ENCODE data around the gene DOK4. TPM values are rescaled to one million over a fixed set of nuclear protein-coding genes. Genes with fewer than 3 reads are reported as not detected.

Gene DOK4
- total RNA-seq, 1 experiment from 2014 or later: 4.9 TPM

- H2AFZ ChIP-seq (ENCODE audit: low read length): no peak overlapping the region
- intact Hi-C loops (cut with micrococcal nuclease): no loop called here
- TF ChIP-seq EZH2 (IDR thresholded peaks at IDR 0.05; ENCODE audit: low read length, unreplicated experiment): no peak
- TF ChIP-seq, protein P1, sequence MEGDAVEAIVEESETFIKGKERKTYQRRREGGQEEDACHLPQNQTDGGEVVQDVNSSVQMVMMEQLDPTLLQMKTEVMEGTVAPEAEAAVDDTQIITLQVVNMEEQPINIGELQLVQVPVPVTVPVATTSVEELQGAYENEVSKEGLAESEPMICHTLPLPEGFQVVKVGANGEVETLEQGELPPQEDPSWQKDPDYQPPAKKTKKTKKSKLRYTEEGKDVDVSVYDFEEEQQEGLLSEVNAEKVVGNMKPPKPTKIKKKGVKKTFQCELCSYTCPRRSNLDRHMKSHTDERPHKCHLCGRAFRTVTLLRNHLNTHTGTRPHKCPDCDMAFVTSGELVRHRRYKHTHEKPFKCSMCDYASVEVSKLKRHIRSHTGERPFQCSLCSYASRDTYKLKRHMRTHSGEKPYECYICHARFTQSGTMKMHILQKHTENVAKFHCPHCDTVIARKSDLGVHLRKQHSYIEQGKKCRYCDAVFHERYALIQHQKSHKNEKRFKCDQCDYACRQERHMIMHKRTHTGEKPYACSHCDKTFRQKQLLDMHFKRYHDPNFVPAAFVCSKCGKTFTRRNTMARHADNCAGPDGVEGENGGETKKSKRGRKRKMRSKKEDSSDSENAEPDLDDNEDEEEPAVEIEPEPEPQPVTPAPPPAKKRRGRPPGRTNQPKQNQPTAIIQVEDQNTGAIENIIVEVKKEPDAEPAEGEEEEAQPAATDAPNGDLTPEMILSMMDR (conservative IDR thresholded peaks at IDR 0.05; ENCODE audit: low read depth, low read length): no peak
- H3K4me3 ChIP-seq (ENCODE audit: low read length): no peak overlapping the region
- no TSS peak for BruUV-seq (replicated peaks)
- no peaks in the 10 kb centered on the region for H3K79me2 ChIP-seq (ENCODE audit: low read length)
- no peak overlapping the region for H3K9ac ChIP-seq (ENCODE audit: low read length)
- H3F3A ChIP-seq (ENCODE audit: low read length, unreplicated experiment): no peaks in the 10 kb centered on the region
- ATAC-seq: no peak
- CTCF ChIA-PET: no interaction called here
- DNase-seq: no peak
- H3K36me3 ChIP-seq (ENCODE audit: low read depth, low read length): peaks cover 12% of the 10 kb centered on the region; the same call in 1 of the 2 replicates
- H3K27me3 ChIP-seq (ENCODE audit: low read length): no peaks in the 10 kb centered on the region
- POLR2A ChIA-PET (ENCODE audit: unreplicated experiment): no interaction called here
- no peaks in the 10 kb centered on the region for H3K9me2 ChIP-seq (replicated peaks; ENCODE audit: low read length)
- no peaks in the 10 kb centered on the region for H4K20me1 ChIP-seq (ENCODE audit: low read length)
- no peaks in the 10 kb centered on the region for H3K4me1 ChIP-seq (ENCODE audit: insufficient read depth, low read length)
- H3K4me2 ChIP-seq (ENCODE audit: low read length): no peak overlapping the region
- no peaks in the 10 kb centered on the region for H3K9me3 ChIP-seq (ENCODE audit: low read length)
- no peak overlapping the region for H3K27ac ChIP-seq (ENCODE audit: low read length)
Measured at GRCh38 chr16:57474671-57475661, 11.3 kb downstream of the DOK4 start.

- H2AFZ ChIP-seq (ENCODE audit: low read length): no peak overlapping the region
- TF ChIP-seq, protein P1 (conservative IDR thresholded peaks at IDR 0.05; ENCODE audit: low read depth, low read length): no peak
- TF ChIP-seq EZH2phosphoT487 (IDR thresholded peaks at IDR 0.05; ENCODE audit: borderline replicate concordance, low read length) (no peak), EZH2 (IDR thresholded peaks at IDR 0.05; ENCODE audit: low read length, unreplicated experiment) (no peak)
- DNase-seq (no peak), ATAC-seq (no peak)
- H3K9me3 ChIP-seq (ENCODE audit: low read length): no peaks in the 10 kb centered on the region
- H3K4me3 ChIP-seq (ENCODE audit: low read length): no peak overlapping the region
- ChIA-PET CTCF (no interaction called here), POLR2A (ENCODE audit: unreplicated experiment) (no interaction called here)
- no peaks in the 10 kb centered on the region for H3K4me1 ChIP-seq (ENCODE audit: insufficient read depth, low read length)
- no peak overlapping the region for H3K27ac ChIP-seq (ENCODE audit: low read length)
- no peaks in the 10 kb centered on the region for H3K9me2 ChIP-seq (replicated peaks; ENCODE audit: low read length)
- H4K20me1 ChIP-seq (ENCODE audit: low read length): no peaks in the 10 kb centered on the region
- BruUV-seq (replicated peaks): no TSS peak
- H3F3A ChIP-seq (ENCODE audit: low read length, unreplicated experiment): no peaks in the 10 kb centered on the region
- no peak overlapping the region for H3K9ac ChIP-seq (ENCODE audit: low read length)
- H3K27me3 ChIP-seq (ENCODE audit: low read length): no peaks in the 10 kb centered on the region
- no peak overlapping the region for H3K4me2 ChIP-seq (ENCODE audit: low read length)
- intact Hi-C loops (cut with micrococcal nuclease): no loop called here
- peaks cover 23% of the 10 kb centered on the region; the same call in 1 of the 2 replicates for H3K36me3 ChIP-seq (ENCODE audit: low read depth, low read length)
- H3K79me2 ChIP-seq (ENCODE audit: low read length): no peaks in the 10 kb centered on the region
Measured at GRCh38 chr16:57473906-57474305, 12.4 kb downstream of the DOK4 start.
